WTC11 (cell line): ENCODE measurements around the gene SPTBN4. TPM values are rescaled to one million over a fixed set of nuclear protein-coding genes. Genes with fewer than 3 reads are reported as not detected.
A peak's percentile ranks its signal among the peaks of the same experiment; 100 is the strongest.
"Not testable (repeated sequence)": the region's sequence is repeated elsewhere in the genome, so short reads cannot be mapped to it uniquely, and the experiment has no call there.

Source experiments
- ATAC-seq: fragments of 200-7000 bp; cut with Tn5 transposase; 2 replicates; pipeline ENCODE4 v1.10.0; 2021; ENCODE audit warnings: mild to moderate bottlenecking, moderate library complexity
- CTCF ChIA-PET: fragments of 300-600 bp; sonication (Branson Sonifier 250); formaldehyde crosslinking; loops from one replicate; lab custom pipeline; 2021; ENCODE audit warnings: antibody characterized with exemption; lab: Charles Lee
- POLR2A ChIA-PET: fragments of 350-600 bp; sonication (Branson Sonifier 250); formaldehyde crosslinking; loops from one replicate; lab custom pipeline; 2021; ENCODE audit warnings: antibody characterized with exemption; lab: Charles Lee
- DNase-seq: peaks from one replicate; pipeline ENCODE4 v3.0.0; 2021; ENCODE audit warnings: low spot score
- H3K27ac Mint-ChIP-seq: 2 replicates; pipeline ENCODE4 v1.8.0; 2021; ENCODE audit warnings: mixed read lengths
- H3K27me3 Mint-ChIP-seq: 2 replicates; pipeline ENCODE4 v1.8.0; 2021; ENCODE audit warnings: low read depth, mild to moderate bottlenecking, moderate library complexity, mixed read lengths
- H3K36me3 Mint-ChIP-seq: 2 replicates; pipeline ENCODE4 v1.8.0; 2021; ENCODE audit warnings: mixed read lengths
- H3K4me1 Mint-ChIP-seq: 2 replicates; pipeline ENCODE4 v1.8.0; 2022; ENCODE audit warnings: mixed read lengths
- H3K4me3 Mint-ChIP-seq: 2 replicates; pipeline ENCODE4 v1.8.0; 2021; ENCODE audit warnings: mild to moderate bottlenecking, moderate library complexity, mixed read lengths
- H3K9me3 Mint-ChIP-seq: 2 replicates; pipeline ENCODE4 v1.8.0; 2021; ENCODE audit warnings: mixed read lengths
- CREM ChIP-seq: sonication (generic); formaldehyde crosslinking; IDR thresholded peaks from 2 replicates; pipeline ENCODE4 v1.8.1; 2022; ENCODE audit warnings: mild to moderate bottlenecking, missing genetic modification reagents, moderate library complexity
- ETV6 ChIP-seq: sonication (generic); formaldehyde crosslinking; IDR thresholded peaks from 2 replicates; pipeline ENCODE4 v1.8.1; 2022; ENCODE audit warnings: mild to moderate bottlenecking, missing genetic modification reagents
- GABPB1 ChIP-seq: sonication (generic); formaldehyde crosslinking; IDR thresholded peaks from 2 replicates; pipeline ENCODE4 v1.8.1; 2023; ENCODE audit warnings: mild to moderate bottlenecking, missing genetic modification reagents
- MXD4 ChIP-seq: fragments of 250-450 bp; sonication (Bioruptor Pico); IDR thresholded peaks from 2 replicates; pipeline ENCODE4 v1.8.0; 2021; ENCODE audit warnings: mild to moderate bottlenecking, moderate library complexity, borderline replicate concordance
- NFE2L1 ChIP-seq: sonication (generic); formaldehyde crosslinking; IDR thresholded peaks from 2 replicates; pipeline ENCODE4 v1.8.1; 2023; ENCODE audit warnings: missing genetic modification reagents
- OVOL2 ChIP-seq: fragments of 250-450 bp; sonication (Bioruptor Pico); IDR thresholded peaks from 2 replicates; pipeline ENCODE4 v1.9.0; 2021; ENCODE audit warnings: mild to moderate bottlenecking, borderline replicate concordance
- SP1 ChIP-seq: sonication (generic); formaldehyde crosslinking; conservative IDR thresholded peaks from 2 replicates; pipeline ENCODE4 v1.8.1; 2022; ENCODE audit warnings: missing genetic modification reagents
- TEAD4 ChIP-seq: sonication (generic); formaldehyde crosslinking; IDR thresholded peaks from 2 replicates; pipeline ENCODE4 v1.8.0; 2022; ENCODE audit warnings: mild to moderate bottlenecking, missing genetic modification reagents
- ZNF671 ChIP-seq: fragments of 250-450 bp; sonication (Bioruptor Pico); IDR thresholded peaks from 2 replicates; pipeline ENCODE4 v1.8.0; 2021; ENCODE audit warnings: mild to moderate bottlenecking
- total RNA-seq: library from RNA; stranded (reverse); gene quantifications from 3 replicates; pipeline ENCODE4 v1.2.3, GENCODE V29; 2021
- TF ChIP-seq, protein P1 (sequence below): fragments of 250-450 bp; sonication (Bioruptor Pico); conservative IDR thresholded peaks from 2 replicates; pipeline ENCODE4 v1.9.0; 2021; ENCODE audit warnings: mild to moderate bottlenecking
- TF ChIP-seq, protein P2 (sequence below): sonication (generic); formaldehyde crosslinking; IDR thresholded peaks from 2 replicates; pipeline ENCODE4 v1.8.1; 2022; ENCODE audit warnings: low read depth, mild to moderate bottlenecking, moderate library complexity, missing genetic modification reagents, borderline replicate concordance
- TF ChIP-seq, protein P3 (sequence below): fragments of 250-450 bp; sonication (Bioruptor Pico); IDR thresholded peaks from 2 replicates; pipeline ENCODE4 v1.9.0; 2021; ENCODE audit warnings: mild to moderate bottlenecking
- TF ChIP-seq, protein P4 (sequence below): sonication (generic); formaldehyde crosslinking; IDR thresholded peaks from 2 replicates; pipeline ENCODE4 v1.8.0; 2022; ENCODE audit warnings: mild to moderate bottlenecking, missing genetic modification reagents
- TF ChIP-seq, protein P5 (sequence below): sonication (generic); formaldehyde crosslinking; IDR thresholded peaks from 2 replicates; pipeline ENCODE4 v1.8.1; 2022; ENCODE audit warnings: mild to moderate bottlenecking, moderate library complexity, missing genetic modification reagents

Gene SPTBN4
- total RNA-seq, 1 experiment from 2014 or later: 2.8 TPM

DNA sequence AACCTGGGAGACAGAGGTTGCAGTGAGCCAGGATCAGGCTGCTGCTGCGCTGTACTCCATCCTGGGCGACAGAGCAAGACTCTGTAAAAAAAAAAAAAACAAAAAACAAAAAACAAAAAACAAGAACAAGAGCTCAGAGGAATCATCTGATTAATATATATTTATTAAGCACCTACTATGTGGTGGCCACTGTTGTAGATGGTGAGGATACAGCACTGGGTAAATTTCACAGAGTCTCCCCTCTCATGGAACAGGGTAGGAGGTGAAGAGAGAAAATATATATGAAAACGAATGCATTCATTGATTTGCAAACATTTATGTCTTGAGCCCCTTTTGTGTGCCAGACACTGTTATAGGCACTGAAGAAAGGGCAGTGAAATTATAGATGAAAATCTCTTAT, 35.1 kb upstream of the SPTBN4 start (continued):
- TF ChIP-seq, protein P1, sequence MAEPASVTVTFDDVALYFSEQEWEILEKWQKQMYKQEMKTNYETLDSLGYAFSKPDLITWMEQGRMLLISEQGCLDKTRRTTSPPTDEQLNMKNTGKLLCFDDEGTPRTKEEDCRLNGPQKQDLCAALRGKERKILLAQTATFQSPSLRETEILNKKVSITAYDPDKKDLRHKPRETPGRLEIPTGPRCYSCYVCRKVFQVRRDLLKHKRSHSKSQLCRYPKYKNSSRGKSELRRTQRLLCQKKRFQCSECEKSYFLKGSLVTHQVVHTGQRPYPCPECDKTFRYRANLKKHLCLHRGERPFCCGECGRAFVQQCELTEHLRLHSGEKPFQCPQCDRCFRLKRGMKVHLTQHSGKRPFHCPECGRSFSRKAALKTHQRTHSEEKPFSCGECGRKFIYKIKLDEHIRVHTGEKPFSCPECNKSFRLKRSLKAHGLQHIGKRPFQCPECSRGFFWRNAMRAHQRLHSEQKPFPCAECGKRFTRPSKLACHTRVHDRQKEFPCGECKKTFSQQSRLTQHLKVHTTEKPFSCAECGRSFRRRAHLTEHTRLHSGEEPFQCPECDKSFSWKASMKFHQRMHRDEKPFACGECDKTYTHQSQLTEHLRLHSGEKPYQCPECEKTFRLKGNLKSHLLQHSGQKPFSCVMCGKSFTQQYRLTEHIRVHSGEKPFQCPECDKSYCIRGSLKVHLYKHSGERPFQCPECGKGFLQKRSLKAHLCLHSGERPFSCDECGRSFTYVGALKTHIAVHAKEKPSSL (CRISPR knock-in tag): no peak

DNA sequence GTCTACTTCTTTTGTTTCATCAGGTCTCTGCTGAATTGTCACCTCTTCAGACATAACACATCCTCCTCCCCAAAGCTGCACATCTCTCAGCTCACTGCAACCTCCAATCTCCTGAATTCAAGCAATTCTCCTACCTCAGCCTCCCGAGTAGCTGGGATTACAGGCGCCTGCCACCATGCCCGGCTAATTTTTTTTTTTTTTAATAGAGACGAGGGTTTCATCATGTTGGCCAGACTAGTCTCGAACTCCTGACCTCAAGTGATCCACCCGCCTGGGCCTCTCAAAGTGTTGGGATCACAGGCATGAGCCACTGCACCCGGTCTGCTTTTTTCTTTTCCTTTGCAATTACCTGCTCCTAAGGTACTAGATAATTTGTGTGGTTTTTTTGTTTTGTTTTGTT, 34.0 kb upstream of the SPTBN4 start:
- not testable (repeated sequence) for H3K9me3 Mint-ChIP-seq, H3K36me3 Mint-ChIP-seq, ATAC-seq, DNase-seq, H3K27me3 Mint-ChIP-seq
- ChIA-PET POLR2A (interaction anchor here (1.0 to 2.8 kb wide), 4 partner anchors 10 to 67 kb away, joined by 3 to 28 read pairs (median 9); no protein-coding TSS in a partner anchor), CTCF (interaction anchor here (0.7 to 2.9 kb wide), 7 partner anchors 8 to 128 kb away, joined by 3 to 21 read pairs (median 8); partner anchors contain the start of genes BLVRB and SERTAD3)
- Mint-ChIP-seq H3K27ac (peak overlapping the region; percentile 99), H3K4me1 (peaks cover 14% of the 10 kb centered on the region), H3K4me3 (peak overlapping the region; percentile 77)
- peak; percentile 42; the same call in 1 of the 2 replicates for TF ChIP-seq GABPB1 (CRISPR knock-in tag)

DNA sequence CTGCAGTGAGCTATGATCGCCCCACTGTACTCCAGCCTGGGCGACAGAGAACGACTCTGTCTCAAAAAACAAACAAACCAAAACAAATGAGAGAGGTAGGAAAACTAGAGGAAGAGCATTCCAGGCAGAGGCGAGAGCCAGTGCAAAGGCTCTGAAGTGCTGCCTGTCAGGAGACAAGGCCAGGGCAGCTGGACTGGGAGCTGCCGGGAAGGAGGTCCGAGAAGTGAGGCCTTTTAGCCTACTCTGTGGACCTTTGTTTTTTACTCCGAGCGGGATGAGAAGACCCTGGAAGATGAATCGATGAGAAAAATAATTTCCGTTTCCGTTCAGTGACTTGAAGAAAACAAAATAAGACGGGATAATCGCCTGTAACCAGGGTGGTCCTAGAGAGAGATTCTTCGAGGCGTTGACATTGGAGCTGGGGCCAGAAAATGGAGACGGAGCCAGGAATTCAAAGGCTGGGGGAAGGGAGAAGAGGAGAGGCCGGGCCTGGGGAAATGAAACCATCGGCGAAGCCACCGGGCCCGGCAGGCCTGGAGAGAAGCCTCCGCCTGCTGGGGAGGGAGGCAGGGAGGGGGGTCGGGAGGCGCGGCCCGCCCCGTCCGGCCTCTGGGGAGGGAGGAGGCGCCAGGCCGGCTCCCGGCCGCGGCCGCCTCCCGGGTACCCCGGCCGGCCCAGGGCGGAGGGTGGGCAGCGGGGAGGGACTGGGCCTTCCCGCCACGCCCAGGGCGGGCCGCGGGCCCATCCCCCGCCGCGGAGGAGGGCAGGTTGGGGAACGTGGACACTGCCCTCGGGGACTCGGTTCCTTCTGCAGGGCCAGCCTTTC, 33.2 kb upstream of the SPTBN4 start:
- TF ChIP-seq ETV6 (CRISPR knock-in tag) (no peak), CREM (CRISPR knock-in tag) (no peak), TEAD4 (no peak), MXD4 (no peak), OVOL2 (CRISPR knock-in tag) (no peak), ZNF671 (CRISPR knock-in tag) (no peak), SP1 (CRISPR knock-in tag) (peak; percentile 52; the same call in 1 of the 2 replicates), NFE2L1 (CRISPR knock-in tag) (peak; percentile 24; the same call in 1 of the 2 replicates)
- TF ChIP-seq, protein P2, sequence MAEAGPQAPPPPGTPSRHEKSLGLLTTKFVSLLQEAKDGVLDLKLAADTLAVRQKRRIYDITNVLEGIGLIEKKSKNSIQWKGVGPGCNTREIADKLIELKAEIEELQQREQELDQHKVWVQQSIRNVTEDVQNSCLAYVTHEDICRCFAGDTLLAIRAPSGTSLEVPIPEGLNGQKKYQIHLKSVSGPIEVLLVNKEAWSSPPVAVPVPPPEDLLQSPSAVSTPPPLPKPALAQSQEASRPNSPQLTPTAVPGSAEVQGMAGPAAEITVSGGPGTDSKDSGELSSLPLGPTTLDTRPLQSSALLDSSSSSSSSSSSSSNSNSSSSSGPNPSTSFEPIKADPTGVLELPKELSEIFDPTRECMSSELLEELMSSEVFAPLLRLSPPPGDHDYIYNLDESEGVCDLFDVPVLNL: 0 out of 2 replicates have a peak, but pooled peaks have one; percentile 29
- TF ChIP-seq, protein P3, sequence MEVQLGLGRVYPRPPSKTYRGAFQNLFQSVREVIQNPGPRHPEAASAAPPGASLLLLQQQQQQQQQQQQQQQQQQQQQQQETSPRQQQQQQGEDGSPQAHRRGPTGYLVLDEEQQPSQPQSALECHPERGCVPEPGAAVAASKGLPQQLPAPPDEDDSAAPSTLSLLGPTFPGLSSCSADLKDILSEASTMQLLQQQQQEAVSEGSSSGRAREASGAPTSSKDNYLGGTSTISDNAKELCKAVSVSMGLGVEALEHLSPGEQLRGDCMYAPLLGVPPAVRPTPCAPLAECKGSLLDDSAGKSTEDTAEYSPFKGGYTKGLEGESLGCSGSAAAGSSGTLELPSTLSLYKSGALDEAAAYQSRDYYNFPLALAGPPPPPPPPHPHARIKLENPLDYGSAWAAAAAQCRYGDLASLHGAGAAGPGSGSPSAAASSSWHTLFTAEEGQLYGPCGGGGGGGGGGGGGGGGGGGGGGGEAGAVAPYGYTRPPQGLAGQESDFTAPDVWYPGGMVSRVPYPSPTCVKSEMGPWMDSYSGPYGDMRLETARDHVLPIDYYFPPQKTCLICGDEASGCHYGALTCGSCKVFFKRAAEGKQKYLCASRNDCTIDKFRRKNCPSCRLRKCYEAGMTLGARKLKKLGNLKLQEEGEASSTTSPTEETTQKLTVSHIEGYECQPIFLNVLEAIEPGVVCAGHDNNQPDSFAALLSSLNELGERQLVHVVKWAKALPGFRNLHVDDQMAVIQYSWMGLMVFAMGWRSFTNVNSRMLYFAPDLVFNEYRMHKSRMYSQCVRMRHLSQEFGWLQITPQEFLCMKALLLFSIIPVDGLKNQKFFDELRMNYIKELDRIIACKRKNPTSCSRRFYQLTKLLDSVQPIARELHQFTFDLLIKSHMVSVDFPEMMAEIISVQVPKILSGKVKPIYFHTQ: no peak
- TF ChIP-seq, protein P4, sequence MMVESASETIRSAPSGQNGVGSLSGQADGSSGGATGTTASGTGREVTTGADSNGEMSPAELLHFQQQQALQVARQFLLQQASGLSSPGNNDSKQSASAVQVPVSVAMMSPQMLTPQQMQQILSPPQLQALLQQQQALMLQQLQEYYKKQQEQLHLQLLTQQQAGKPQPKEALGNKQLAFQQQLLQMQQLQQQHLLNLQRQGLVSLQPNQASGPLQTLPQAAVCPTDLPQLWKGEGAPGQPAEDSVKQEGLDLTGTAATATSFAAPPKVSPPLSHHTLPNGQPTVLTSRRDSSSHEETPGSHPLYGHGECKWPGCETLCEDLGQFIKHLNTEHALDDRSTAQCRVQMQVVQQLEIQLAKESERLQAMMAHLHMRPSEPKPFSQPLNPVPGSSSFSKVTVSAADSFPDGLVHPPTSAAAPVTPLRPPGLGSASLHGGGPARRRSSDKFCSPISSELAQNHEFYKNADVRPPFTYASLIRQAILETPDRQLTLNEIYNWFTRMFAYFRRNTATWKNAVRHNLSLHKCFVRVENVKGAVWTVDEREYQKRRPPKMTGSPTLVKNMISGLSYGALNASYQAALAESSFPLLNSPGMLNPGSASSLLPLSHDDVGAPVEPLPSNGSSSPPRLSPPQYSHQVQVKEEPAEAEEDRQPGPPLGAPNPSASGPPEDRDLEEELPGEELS: no peak
- TF ChIP-seq, protein P5, sequence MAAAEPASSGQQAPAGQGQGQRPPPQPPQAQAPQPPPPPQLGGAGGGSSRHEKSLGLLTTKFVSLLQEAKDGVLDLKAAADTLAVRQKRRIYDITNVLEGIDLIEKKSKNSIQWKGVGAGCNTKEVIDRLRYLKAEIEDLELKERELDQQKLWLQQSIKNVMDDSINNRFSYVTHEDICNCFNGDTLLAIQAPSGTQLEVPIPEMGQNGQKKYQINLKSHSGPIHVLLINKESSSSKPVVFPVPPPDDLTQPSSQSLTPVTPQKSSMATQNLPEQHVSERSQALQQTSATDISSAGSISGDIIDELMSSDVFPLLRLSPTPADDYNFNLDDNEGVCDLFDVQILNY (CRISPR knock-in tag): peak; percentile 90; the same call in 1 of the 2 replicates
- no peaks in the 10 kb centered on the region for H3K9me3 Mint-ChIP-seq
- peak; percentile 91 for ATAC-seq
- DNase-seq: peak; percentile 80
- peak overlapping the region; percentile 77 for H3K4me3 Mint-ChIP-seq
- no peaks in the 10 kb centered on the region for H3K27me3 Mint-ChIP-seq
- CTCF ChIA-PET: interaction anchor here (1.3 to 2.9 kb wide), 7 partner anchors 9 to 128 kb away, joined by 4 to 21 read pairs (median 8); partner anchors contain the start of genes BLVRB and SERTAD3
- peaks cover 14% of the 10 kb centered on the region for H3K4me1 Mint-ChIP-seq
- POLR2A ChIA-PET: interaction anchor here (0.6 to 2.8 kb wide), 8 partner anchors 8 to 180 kb away, joined by 3 to 28 read pairs (median 4); partner anchors contain the start of gene SERTAD1
- H3K36me3 Mint-ChIP-seq: no peaks in the 10 kb centered on the region
- H3K27ac Mint-ChIP-seq: peak overlapping the region; percentile 99
